IMR-90 (cell line): Measurements from ENCODE around the gene LRRC47. TPM values are rescaled to one million over a fixed set of nuclear protein-coding genes. Genes with fewer than 3 reads are reported as not detected.

ENCODE experiments used
- ATAC-seq: fragments of 200-7000 bp; cut with Tn5 transposase; 2 replicates; pipeline ENCODE4 v1.9.1; 2020; ENCODE audit warnings: low read depth, mild to moderate bottlenecking, moderate library complexity
- BruUV-seq: library from RNA; stranded (reverse); fragments of 400-500 nt; replicated peaks from 2 replicates; lab custom pipeline; 2021; lab: Mats Ljungman, UMichigan
- CTCF ChIA-PET: fragments of 300-600 bp; formaldehyde crosslinking; extraction: SDS; loops from one replicate; lab custom pipeline; 2021; ENCODE audit warnings: antibody characterized with exemption; lab: Yijun Ruan, JAX
- POLR2A ChIA-PET: fragments of 300-600 bp; sonication (Branson Sonifier 250); formaldehyde crosslinking; loops from one replicate; lab custom pipeline; 2022; ENCODE audit warnings: antibody characterized with exemption; ENCODE audit not compliant: unreplicated experiment; lab: Charles Lee
- DNase-seq: peaks from one replicate; pipeline ENCODE4 v3.0.0; 2013
- H2AFZ ChIP-seq: replicated peaks from 2 replicates; pipeline ENCODE3; 2013; ENCODE audit warnings: low read length, mild to moderate bottlenecking; ENCODE audit not compliant: poor library complexity
- H2AK5ac ChIP-seq: 2 replicates; pipeline ENCODE4 v1.6.1; 2013; ENCODE audit warnings: low read depth, low read length, inconsistent platforms
- H2AK9ac ChIP-seq: replicated peaks from 2 replicates; pipeline ENCODE3; 2013; ENCODE audit warnings: mild to moderate bottlenecking, low read depth, low read length, moderate library complexity; ENCODE audit not compliant: poor library complexity
- H2BK120ac ChIP-seq: 2 replicates; pipeline ENCODE4 v1.6.1; 2013; ENCODE audit warnings: low read depth, low read length, inconsistent platforms
- H2BK15ac ChIP-seq: 3 replicates; pipeline ENCODE4 v1.6.1; 2013; ENCODE audit warnings: low read depth, low read length, inconsistent platforms
- H2BK20ac ChIP-seq: 2 replicates; pipeline ENCODE4 v1.6.1; 2013; ENCODE audit warnings: low read depth, mild to moderate bottlenecking, inconsistent platforms, low read length, moderate library complexity
- H2BK5ac ChIP-seq: 2 replicates; pipeline ENCODE4 v1.6.1; 2013; ENCODE audit warnings: mild to moderate bottlenecking, low read depth, low read length, inconsistent platforms; ENCODE audit not compliant: poor library complexity, severe bottlenecking
- H3K14ac ChIP-seq: replicated peaks from 2 replicates; pipeline ENCODE4 v1.6.1; 2013; ENCODE audit warnings: low read depth, low read length, inconsistent platforms
- H3K18ac ChIP-seq: 2 replicates; pipeline ENCODE4 v1.6.1; 2013; ENCODE audit warnings: low read depth, low read length, control low read depth
- H3K23ac ChIP-seq: 2 replicates; pipeline ENCODE4 v1.6.1; 2013; ENCODE audit warnings: low read depth, low read length, inconsistent platforms
- H3K27ac ChIP-seq: 2 replicates; pipeline ENCODE4 v1.5.1; 2013; ENCODE audit warnings: mild to moderate bottlenecking, control low read depth, low read length; ENCODE audit not compliant: insufficient read depth
- H3K27me3 ChIP-seq: 2 replicates; pipeline ENCODE4 v1.6.1; 2013; ENCODE audit warnings: low read length; ENCODE audit not compliant: control insufficient read depth, insufficient read depth
- H3K36me3 ChIP-seq: 2 replicates; pipeline ENCODE4 v1.6.1; 2013; ENCODE audit warnings: low read length, mixed read lengths; ENCODE audit not compliant: control insufficient read depth, insufficient read depth
- H3K4ac ChIP-seq: 2 replicates; pipeline ENCODE4 v1.6.1; 2013; ENCODE audit warnings: low read depth, low read length, inconsistent platforms
- H3K4me1 ChIP-seq: 2 replicates; pipeline ENCODE4 v1.6.1; 2013; ENCODE audit warnings: low read length, mixed read lengths; ENCODE audit not compliant: control insufficient read depth, insufficient read depth
- H3K4me2 ChIP-seq: 2 replicates; pipeline ENCODE4 v1.6.1; 2013; ENCODE audit warnings: low read depth, mild to moderate bottlenecking, control low read depth, low read length, moderate library complexity
- H3K4me3 ChIP-seq: 2 replicates; pipeline ENCODE4 v1.5.1; 2013; ENCODE audit warnings: low read depth, mild to moderate bottlenecking, control low read depth, low read length, moderate library complexity; ENCODE audit not compliant: insufficient read depth
- H3K56ac ChIP-seq: 2 replicates; pipeline ENCODE4 v1.6.1; 2013; ENCODE audit warnings: low read length, inconsistent platforms; ENCODE audit not compliant: insufficient read depth; ENCODE audit errors: extremely low read depth
- H3K79me1 ChIP-seq, 2 experiments: 2 replicates each; pipeline ENCODE4 v1.6.1; 2013; ENCODE audit warnings: low read length in 2 of 2, inconsistent platforms in 1 of 2, low read depth in 1 of 2
- H3K9ac ChIP-seq: 2 replicates; pipeline ENCODE4 v1.6.1; 2013; ENCODE audit warnings: low read depth, low read length, control low read depth
- H3K9me1 ChIP-seq: 2 replicates; pipeline ENCODE4 v1.6.1; 2013; ENCODE audit warnings: low read length, inconsistent platforms; ENCODE audit not compliant: insufficient read depth
- H3K9me3 ChIP-seq: 2 replicates; pipeline ENCODE4 v1.6.1; 2013; ENCODE audit warnings: low read length; ENCODE audit not compliant: control insufficient read depth, insufficient read depth
- H4K20me1 ChIP-seq: 2 replicates; pipeline ENCODE4 v1.6.1; 2013; ENCODE audit warnings: low read length, inconsistent platforms; ENCODE audit not compliant: insufficient read depth
- H4K5ac ChIP-seq: 2 replicates; pipeline ENCODE4 v1.6.1; 2013; ENCODE audit warnings: mild to moderate bottlenecking, low read depth, low read length, control low read depth
- H4K8ac ChIP-seq, 2 experiments: 2 replicates each; pipeline ENCODE4 v1.6.1; 2013; ENCODE audit warnings: low read depth in 2 of 2, low read length in 2 of 2, control low read depth in 1 of 2, inconsistent platforms in 1 of 2
- H4K91ac ChIP-seq: 2 replicates; pipeline ENCODE4 v1.6.1; 2013; ENCODE audit warnings: low read depth, low read length, inconsistent platforms; ENCODE audit not compliant: insufficient read depth
- FOS ChIP-seq: fragments of 150-350 bp; IDR thresholded peaks from 2 replicates; pipeline ENCODE4 v1.6.1; 2016; ENCODE audit warnings: low read depth, low read length
- MAFK ChIP-seq: IDR thresholded peaks from 2 replicates; pipeline ENCODE4 v1.6.1; 2012; ENCODE audit warnings: low read depth, low read length, improper control_type of control experiment
- SMC3 ChIP-seq: fragments of 150-350 bp; IDR thresholded peaks from 2 replicates; pipeline ENCODE4 v1.6.1; 2016; ENCODE audit warnings: low read depth, mild to moderate bottlenecking, antibody characterized with exemption, low read length, moderate library complexity
- WGBS, 2 experiments: methylation state at CpG; one replicate each; pipeline versions ENCODE4 v1.1.5 to v1.1.7; 2013; ENCODE audit warnings: missing lambda C conversion rate in 2 of 2; ENCODE audit not compliant: insufficient read length in 1 of 2; ENCODE audit errors: extremely low coverage in 2 of 2; 5-methylcytosine and 5-hydroxymethylcytosine counted together
- dilution Hi-C: fragments of 300-500 bp; cut with HindIII; formaldehyde crosslinking; loops from one replicate; pipeline ENCODE4 v1.14.3; 2018; ENCODE audit warnings: low sequenced_read_pairs; ENCODE audit not compliant: unreplicated experiment
- in situ Hi-C: fragments of 300-500 bp; cut with MboI; formaldehyde crosslinking; loops from 3 replicates; pipeline ENCODE4 v1.14.3; 2019; ENCODE audit warnings: low sequenced_read_pairs, inconsistent platforms, mixed read lengths
- intact Hi-C: fragments of 100-400 bp; cut with micrococcal nuclease; formaldehyde crosslinking; loops from 2 replicates; pipeline ENCODE4 v1.10.0; 2022
- polyA plus RNA-seq, 3 experiments: library from polyadenylated mRNA; depleted of rRNA; stranded (reverse); fragments of >200 nt; gene quantifications; 2 replicates each; pipeline ENCODE4 v1.2.3, GENCODE V29; 2012; ENCODE audit warnings: low replicate concordance in 1 of 3
- total RNA-seq: library from RNA; depleted of rRNA; stranded (reverse); fragments of >200 nt; gene quantifications from 2 replicates; pipeline ENCODE4 v1.2.3, GENCODE V29; 2012

LRRC47 gene
- total and polyA plus RNA-seq, 2 of the 4 experiments (the other 2 are of a cell fraction): 15.2 to 19.7 TPM

- no peak for TF ChIP-seq SMC3
These were observed 54.5 kb downstream of the LRRC47 start (continued) for GRCh38 chr1:3741566-3742438.

DNA sequence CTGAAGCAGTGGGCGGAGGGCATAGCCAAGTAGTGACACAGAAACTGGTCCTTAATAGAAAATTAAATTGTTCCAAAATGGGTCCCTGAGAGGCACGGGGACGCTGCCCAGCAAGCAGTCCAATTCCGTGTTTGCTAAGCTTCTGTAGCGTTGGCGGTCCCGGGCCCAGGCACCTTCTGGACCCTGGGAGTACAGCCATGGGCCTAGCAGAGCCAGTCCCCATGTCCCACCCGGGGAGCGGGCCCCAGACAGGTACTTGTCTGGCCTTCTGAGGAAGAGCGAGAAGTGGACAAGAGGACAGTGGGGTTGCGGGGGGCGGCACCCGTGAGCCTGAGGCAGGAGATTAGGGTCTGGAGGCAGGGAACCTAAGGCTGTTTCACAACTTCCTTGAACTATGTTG lies 55.5 kb downstream of the LRRC47 start:
- H4K20me1 ChIP-seq: no peaks in the 10 kb centered on the region; the same call in 1 of the 2 replicates
- no peaks in the 10 kb centered on the region for H3K9me3 ChIP-seq
- ATAC-seq (no peak), DNase-seq (no peak)
- 0 out of 2 replicates have a peak, but pooled peaks cover 4% of the 10 kb centered on the region for H3K9me1 ChIP-seq
- intact Hi-C loops: no loop called here
- H2BK20ac ChIP-seq: no peak overlapping the region
- no peak overlapping the region for H3K18ac ChIP-seq
- WGBS, 2 experiments: 96% methylated on average over 6 of the region's 13 CpGs; no CpG with 5 or more reads in 1 of the 2 experiments
- H3K79me1 ChIP-seq: peaks cover 3 to 14% of the 10 kb centered on the region in 2 experiments; a peak in 3 of 4 replicates
- H2AK9ac ChIP-seq: no peak overlapping the region
- H2BK15ac ChIP-seq: no peak overlapping the region
- CTCF ChIA-PET: no interaction called here
- POLR2A ChIA-PET: no interaction called here
- H3K4ac ChIP-seq: no peak overlapping the region
- H2BK5ac ChIP-seq: no peak overlapping the region
- no peak overlapping the region for H4K91ac ChIP-seq
- no peaks in the 10 kb centered on the region; the same call in 1 of the 2 replicates for H3K4me1 ChIP-seq
- peaks cover 50% of the 10 kb centered on the region for H3K36me3 ChIP-seq
- dilution Hi-C loops: no loop called here
- no peak overlapping the region for H2AFZ ChIP-seq
- no peak overlapping the region for H4K8ac ChIP-seq
- in situ Hi-C loops: no loop called here
- no peak overlapping the region for H3K4me2 ChIP-seq
- no peak overlapping the region for H3K23ac ChIP-seq
- H4K5ac ChIP-seq: no peak overlapping the region
- no peak overlapping the region for H3K27ac ChIP-seq
- no peak overlapping the region for H2AK5ac ChIP-seq
- H3K27me3 ChIP-seq: no peaks in the 10 kb centered on the region
- no peak for TF ChIP-seq MAFK
- TF ChIP-seq FOS: no peak
- no peak overlapping the region for H3K9ac ChIP-seq
- H3K14ac ChIP-seq: no peak overlapping the region
- no peak overlapping the region for H2BK120ac ChIP-seq
- H3K56ac ChIP-seq: no peak overlapping the region
- BruUV-seq: no TSS peak
- no peak overlapping the region for H3K4me3 ChIP-seq
